Fibroblast of lung (primary cell): ENCODE measurements around the gene ARSK. TPM values are rescaled to one million over a fixed set of nuclear protein-coding genes. Genes with fewer than 3 reads are reported as not detected.
A peak's percentile ranks its signal among the peaks of the same experiment; 100 is the strongest.

Experiments used
- DNase-seq, 2 donors: peaks; one replicate each; pipeline versions ENCODE4 v3.0.0 to v3.0.0-alpha.2; 2010; ENCODE audit warnings: low read depth in 2 of 2
- H2AFZ ChIP-seq: 2 replicates; pipeline ENCODE4 v1.5.1; 2012; ENCODE audit warnings: low read length, control low read depth, inconsistent platforms
- H3K27ac ChIP-seq: 2 replicates; pipeline ENCODE4 v1.5.1; 2011; ENCODE audit warnings: low read length, control low read depth; ENCODE audit not compliant: insufficient read depth
- H3K27me3 ChIP-seq: 2 replicates; pipeline ENCODE4 v1.5.1; 2011; ENCODE audit warnings: mild to moderate bottlenecking, low read length; ENCODE audit not compliant: control insufficient read depth, insufficient read depth
- H3K36me3 ChIP-seq: 2 replicates; pipeline ENCODE4 v1.5.1; 2011; ENCODE audit warnings: low read length; ENCODE audit not compliant: control insufficient read depth, insufficient read depth
- H3K4me1 ChIP-seq: 2 replicates; pipeline ENCODE4 v1.5.1; 2011; ENCODE audit warnings: low read length; ENCODE audit not compliant: control insufficient read depth, insufficient read depth; ENCODE audit errors: extremely low read depth
- H3K4me2 ChIP-seq: 2 replicates; pipeline ENCODE4 v1.5.1; 2011; ENCODE audit warnings: low read length, control low read depth; ENCODE audit not compliant: insufficient read depth; ENCODE audit errors: extremely low read depth
- H3K4me3 ChIP-seq, 4 experiments: fragments of 200-600 bp in 1 of 4; sonication (generic) in 1 of 4; replicated peaks in 1 of 4; 2 replicates each; pipeline ENCODE4 v1.5.1; 2011 to 2016; ENCODE audit warnings: low read length in 4 of 4, low read depth in 3 of 4, mild to moderate bottlenecking in 3 of 4, control low read depth in 2 of 4, inconsistent platforms in 1 of 4, mixed read lengths in 1 of 4; ENCODE audit not compliant: insufficient read depth in 1 of 4; ENCODE audit errors: control extremely low read depth in 1 of 4
- H3K79me2 ChIP-seq: 2 replicates; pipeline ENCODE4 v1.5.1; 2012; ENCODE audit warnings: mild to moderate bottlenecking, low read length, inconsistent platforms; ENCODE audit not compliant: control insufficient read depth, insufficient read depth
- H3K9ac ChIP-seq: 2 replicates; pipeline ENCODE4 v1.5.1; 2011; ENCODE audit warnings: mild to moderate bottlenecking, low read length, control low read depth; ENCODE audit not compliant: insufficient read depth
- H3K9me3 ChIP-seq: 2 replicates; pipeline ENCODE4 v1.5.1; 2012; ENCODE audit warnings: low read depth, low read length; ENCODE audit not compliant: control insufficient read depth, insufficient read depth
- H4K20me1 ChIP-seq: 2 replicates; pipeline ENCODE4 v1.5.1; 2011; ENCODE audit warnings: low read length; ENCODE audit not compliant: control insufficient read depth, insufficient read depth; ENCODE audit errors: extremely low read depth
- EZH2 ChIP-seq: IDR thresholded peaks from 2 replicates; pipeline ENCODE4 v1.5.1; 2012; ENCODE audit warnings: low read length, control low read depth, mild to moderate bottlenecking; ENCODE audit errors: missing control alignments
- polyA plus RNA-seq, 2 donors: library from polyadenylated mRNA; depleted of rRNA in 1 of 2; stranded (reverse) in 1 of 2; unstranded in 1 of 2; fragments of >200 nt; gene quantifications; 2 replicates each; pipeline ENCODE4 v1.2.1, GENCODE V29; 2011 to 2012; ENCODE audit warnings: missing spikeins in 1 of 2
- total RNA-seq: library from RNA; depleted of rRNA; stranded (reverse); fragments of >200 nt; gene quantifications from 2 replicates; pipeline ENCODE4 v1.2.1, GENCODE V29; 2014
- TF ChIP-seq, protein P1 (sequence below), 2 donors: IDR thresholded peaks in 1 of 2; conservative IDR thresholded peaks in 1 of 2; 1 replicate in 1 of 2; 2 replicates in 1 of 2; pipeline ENCODE4 v1.5.1; 2011 to 2012; ENCODE audit warnings: low read length in 2 of 2, control low read depth in 1 of 2, inconsistent platforms in 1 of 2, low read depth in 1 of 2, mild to moderate bottlenecking in 1 of 2

Gene ARSK
- total and polyA plus RNA-seq, 2 donors (not counting 1 experiment from before 2014, with no cell fraction given), result 19.3 to 37.3 TPM

DNA sequence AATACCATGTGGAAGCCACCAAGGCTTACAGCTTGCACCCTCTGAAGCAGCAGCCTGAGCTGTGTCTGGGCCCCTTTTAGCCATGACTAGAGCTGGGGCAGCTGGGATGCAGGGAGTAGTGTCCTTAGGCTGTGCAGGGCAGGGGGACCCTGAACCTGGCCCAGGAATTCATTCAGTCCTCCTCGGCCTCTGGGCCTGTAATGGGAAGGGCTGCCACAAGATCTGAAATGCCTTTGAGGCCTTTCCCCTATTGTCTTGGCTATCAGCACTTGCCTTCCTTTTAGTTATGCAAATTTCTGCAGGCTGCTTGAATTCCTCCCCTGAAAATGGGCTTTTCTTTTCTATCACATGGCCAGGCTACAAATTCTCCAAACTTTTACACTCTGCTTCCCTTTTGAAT, 74.0 kb downstream of the ARSK start:
- TF ChIP-seq EZH2, result no peak
- TF ChIP-seq, protein P1, sequence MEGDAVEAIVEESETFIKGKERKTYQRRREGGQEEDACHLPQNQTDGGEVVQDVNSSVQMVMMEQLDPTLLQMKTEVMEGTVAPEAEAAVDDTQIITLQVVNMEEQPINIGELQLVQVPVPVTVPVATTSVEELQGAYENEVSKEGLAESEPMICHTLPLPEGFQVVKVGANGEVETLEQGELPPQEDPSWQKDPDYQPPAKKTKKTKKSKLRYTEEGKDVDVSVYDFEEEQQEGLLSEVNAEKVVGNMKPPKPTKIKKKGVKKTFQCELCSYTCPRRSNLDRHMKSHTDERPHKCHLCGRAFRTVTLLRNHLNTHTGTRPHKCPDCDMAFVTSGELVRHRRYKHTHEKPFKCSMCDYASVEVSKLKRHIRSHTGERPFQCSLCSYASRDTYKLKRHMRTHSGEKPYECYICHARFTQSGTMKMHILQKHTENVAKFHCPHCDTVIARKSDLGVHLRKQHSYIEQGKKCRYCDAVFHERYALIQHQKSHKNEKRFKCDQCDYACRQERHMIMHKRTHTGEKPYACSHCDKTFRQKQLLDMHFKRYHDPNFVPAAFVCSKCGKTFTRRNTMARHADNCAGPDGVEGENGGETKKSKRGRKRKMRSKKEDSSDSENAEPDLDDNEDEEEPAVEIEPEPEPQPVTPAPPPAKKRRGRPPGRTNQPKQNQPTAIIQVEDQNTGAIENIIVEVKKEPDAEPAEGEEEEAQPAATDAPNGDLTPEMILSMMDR (conservative IDR thresholded peaks at IDR 0.05 in 1 of 2, IDR thresholded peaks at IDR 0.05 in 1 of 2; ENCODE audit: low read depth in 1 of 2, low read length in 2 of 2), result no peak

DNA sequence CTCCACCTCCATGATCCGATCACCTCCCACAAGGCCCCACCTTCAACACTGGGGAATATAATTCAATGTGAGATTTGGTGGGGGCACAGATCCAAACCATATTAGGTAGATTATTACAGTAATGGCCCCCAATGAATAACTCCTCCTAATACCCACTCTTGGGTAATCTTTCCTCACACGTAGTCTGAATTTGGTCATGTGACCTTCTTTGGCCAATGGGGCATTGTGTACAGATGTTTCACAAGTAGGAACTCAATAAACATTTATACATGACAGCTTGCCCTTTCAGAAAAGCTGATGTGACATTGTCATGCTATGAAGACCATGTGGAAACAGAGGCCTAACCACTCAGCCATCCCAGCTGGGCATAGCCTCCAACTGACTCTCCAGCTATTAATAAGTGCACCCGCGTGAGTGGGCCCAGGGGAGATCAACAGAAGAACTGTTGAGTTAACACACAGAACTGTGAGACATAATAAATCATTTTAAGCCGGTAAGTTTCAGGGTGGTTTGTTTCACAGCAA, 75.6 kb downstream of the ARSK start:
- Histone ChIP-seq H3K4me2 (no peak overlapping the region), H4K20me1 (no peaks in the 10 kb centered on the region), H3K9ac (no peak overlapping the region), H3K79me2 (no peaks in the 10 kb centered on the region), H3K36me3 (no peaks in the 10 kb centered on the region), H3K27me3 (no peaks in the 10 kb centered on the region), H3K4me1 (peaks cover 11% of the 10 kb centered on the region), H3K27ac (no peak overlapping the region), H3K9me3 (no peaks in the 10 kb centered on the region), H2AFZ (no peak overlapping the region), H3K4me3 (no peak overlapping the region)
- TF ChIP-seq EZH2, result no peak
- TF ChIP-seq, protein P1 (conservative IDR thresholded peaks at IDR 0.05 in 1 of 2, IDR thresholded peaks at IDR 0.05 in 1 of 2; ENCODE audit: low read depth in 1 of 2, low read length in 2 of 2), result no peak
- no peak for DNase-seq

More for the DNA sequence above, 74.0 kb downstream of the ARSK start:
- no peaks in the 10 kb centered on the region for H3K36me3 ChIP-seq
- no peaks in the 10 kb centered on the region for H3K9me3 ChIP-seq
- H3K4me2 ChIP-seq, result no peak overlapping the region
- H3K27ac ChIP-seq, result no peak overlapping the region
- DNase-seq, result no peak
- H3K9ac ChIP-seq, result no peak overlapping the region
- no peak overlapping the region for H3K4me3 ChIP-seq
- H4K20me1 ChIP-seq, result no peaks in the 10 kb centered on the region
- peaks cover 11% of the 10 kb centered on the region for H3K4me1 ChIP-seq
- H2AFZ ChIP-seq, result no peak overlapping the region
- no peaks in the 10 kb centered on the region for H3K27me3 ChIP-seq
- H3K79me2 ChIP-seq, result no peaks in the 10 kb centered on the region

GRCh38 chr5:95631255-95631958, 76.5 kb downstream of the ARSK start:
- Histone ChIP-seq H3K36me3 (no peaks in the 10 kb centered on the region), H3K9ac (no peak overlapping the region), H3K9me3 (no peaks in the 10 kb centered on the region), H2AFZ (no peak overlapping the region), H3K79me2 (no peaks in the 10 kb centered on the region), H3K27ac (no peak overlapping the region), H3K4me2 (no peak overlapping the region), H3K4me3 (no peak overlapping the region), H3K4me1 (peaks cover 11% of the 10 kb centered on the region), H4K20me1 (no peaks in the 10 kb centered on the region), H3K27me3 (no peaks in the 10 kb centered on the region)
- TF ChIP-seq, protein P1 (conservative IDR thresholded peaks at IDR 0.05 in 1 of 2, IDR thresholded peaks at IDR 0.05 in 1 of 2; ENCODE audit: low read depth in 1 of 2, low read length in 2 of 2), result no peak
- no peak for TF ChIP-seq EZH2
- DNase-seq, result peak; percentile 81 to 90
